Calu3 (cell line): ENCODE results near the gene ARTN. TPM values are rescaled to one million over a fixed set of nuclear protein-coding genes. Genes with fewer than 3 reads are reported as not detected.
A peak's percentile ranks its signal among the peaks of the same experiment; 100 is the strongest.

Source experiments
- BruUV-seq: library from RNA; stranded (reverse); fragments of 400-500 nt; replicated peaks from 2 replicates; lab custom pipeline; 2021; lab: Mats Ljungman, UMichigan
- CTCF ChIA-PET: fragments of 300-600 bp; sonication (Branson Sonifier 250); formaldehyde crosslinking; loops from one replicate; lab custom pipeline; 2022; ENCODE audit warnings: antibody characterized with exemption; lab: Charles Lee
- DNase-seq: peaks from one replicate; pipeline ENCODE4 v3.0.0; 2022
- H3K27ac Mint-ChIP-seq: one replicate; pipeline ENCODE4 v1.8.0; 2022; ENCODE audit warnings: mixed read lengths; ENCODE audit not compliant: unreplicated experiment
- H3K27me3 Mint-ChIP-seq: one replicate; pipeline ENCODE4 v1.8.0; 2022; ENCODE audit warnings: mixed read lengths; ENCODE audit not compliant: unreplicated experiment
- H3K36me3 Mint-ChIP-seq: one replicate; pipeline ENCODE4 v1.8.0; 2022; ENCODE audit warnings: mild to moderate bottlenecking, moderate library complexity, mixed read lengths; ENCODE audit not compliant: insufficient read depth, unreplicated experiment
- H3K4me1 Mint-ChIP-seq: one replicate; pipeline ENCODE4 v1.8.0; 2022; ENCODE audit warnings: mild to moderate bottlenecking, low read depth, mixed read lengths; ENCODE audit not compliant: unreplicated experiment
- H3K4me3 Mint-ChIP-seq: one replicate; pipeline ENCODE4 v1.8.0; 2022; ENCODE audit warnings: mild to moderate bottlenecking, low read depth, moderate library complexity, mixed read lengths; ENCODE audit not compliant: unreplicated experiment
- H3K9me3 Mint-ChIP-seq: one replicate; pipeline ENCODE4 v1.8.0; 2022; ENCODE audit warnings: low read depth, mixed read lengths; ENCODE audit not compliant: unreplicated experiment
- CTCF ChIP-seq: fragments of 200-600 bp; IDR thresholded peaks from one replicate; pipeline ENCODE4 v1.8.0; 2022; ENCODE audit warnings: antibody characterized with exemption; ENCODE audit not compliant: unreplicated experiment
- intact Hi-C: fragments of 100-400 bp; cut with micrococcal nuclease; formaldehyde crosslinking; loops from one replicate; pipeline ENCODE4 v1.10.0; 2022; ENCODE audit not compliant: unreplicated experiment
- total RNA-seq: library from RNA; stranded (reverse); gene quantifications from 2 replicates; pipeline ENCODE4 v1.2.3, GENCODE V29; 2022

ARTN gene
- total RNA-seq, 1 experiment from 2014 or later, result 1.4 TPM

DNA sequence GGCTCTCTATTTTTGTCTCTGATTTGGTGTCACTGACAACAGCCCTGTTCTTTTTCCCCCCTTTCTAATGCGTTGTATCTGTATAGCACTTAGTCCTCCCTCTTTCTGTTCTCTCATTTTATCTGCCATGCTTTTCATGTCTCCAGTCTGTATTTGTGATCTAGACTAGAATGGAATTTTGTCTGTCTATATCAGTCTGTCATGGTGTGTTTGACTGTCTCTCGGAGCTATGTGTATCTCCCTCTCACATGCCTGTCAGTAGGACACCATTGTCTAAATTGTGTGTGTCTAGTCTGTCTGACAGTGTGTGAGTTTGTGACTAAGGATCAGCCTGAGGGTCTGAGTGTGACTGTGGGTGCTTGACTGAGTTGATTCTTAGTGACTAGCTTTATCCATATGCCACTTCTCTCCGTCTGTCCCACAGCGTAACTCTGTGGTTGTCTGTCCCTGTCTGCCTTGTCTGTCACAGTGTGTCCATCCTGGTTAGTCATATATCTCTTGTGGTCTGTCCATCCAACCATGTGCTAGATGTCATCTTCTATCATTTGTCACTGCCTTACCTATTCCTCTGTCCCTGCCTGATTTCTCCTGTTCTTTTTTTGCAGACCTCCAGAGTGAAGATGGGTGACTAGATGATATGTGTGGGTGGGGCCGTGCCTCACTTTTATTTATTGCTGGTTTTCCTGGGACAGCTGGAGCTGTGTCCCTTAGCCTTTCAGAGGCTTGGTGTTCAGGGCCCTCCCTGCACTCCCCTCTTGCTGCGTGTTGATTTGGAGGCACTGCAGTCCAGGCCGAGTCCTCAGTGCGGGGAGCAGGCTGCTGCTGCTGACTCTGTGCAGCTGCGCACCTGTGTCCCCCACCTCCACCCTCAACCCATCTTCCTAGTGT lies 44.0 kb downstream of the ARTN start:
- TF ChIP-seq CTCF, result no peak
- Mint-ChIP-seq H3K9me3 (no peaks in the 10 kb centered on the region), H3K27ac (peak overlapping the region; percentile 2), H3K4me1 (peaks cover 61% of the 10 kb centered on the region), H3K27me3 (no peaks in the 10 kb centered on the region), H3K36me3 (peaks cover 73% of the 10 kb centered on the region), H3K4me3 (peak overlapping the region; percentile 71)
- intact Hi-C loops, result no loop called here
- no TSS peak for BruUV-seq
- no peak for DNase-seq
- CTCF ChIA-PET, result interaction anchor here (0.6 to 0.8 kb wide), 2 partner anchors 16 kb away, joined by 3 to 4 read pairs; no protein-coding TSS in a partner anchor

- Mint-ChIP-seq H3K36me3 (peaks cover 69% of the 10 kb centered on the region), H3K27ac (no peak overlapping the region), H3K4me1 (peaks cover 66% of the 10 kb centered on the region), H3K4me3 (peak overlapping the region; percentile 71), H3K27me3 (no peaks in the 10 kb centered on the region), H3K9me3 (no peaks in the 10 kb centered on the region)
- BruUV-seq, result no TSS peak
- DNase-seq, result no peak
- intact Hi-C loops, result no loop called here
- no peak for TF ChIP-seq CTCF
- CTCF ChIA-PET, result interaction anchor here (0.8 kb wide), 1 partner anchor 15 kb away, joined by 3 read pairs; no protein-coding TSS in a partner anchor
Measured at GRCh38 chr1:43978264-43978550, 44.6 kb downstream of the ARTN start.

DNA sequence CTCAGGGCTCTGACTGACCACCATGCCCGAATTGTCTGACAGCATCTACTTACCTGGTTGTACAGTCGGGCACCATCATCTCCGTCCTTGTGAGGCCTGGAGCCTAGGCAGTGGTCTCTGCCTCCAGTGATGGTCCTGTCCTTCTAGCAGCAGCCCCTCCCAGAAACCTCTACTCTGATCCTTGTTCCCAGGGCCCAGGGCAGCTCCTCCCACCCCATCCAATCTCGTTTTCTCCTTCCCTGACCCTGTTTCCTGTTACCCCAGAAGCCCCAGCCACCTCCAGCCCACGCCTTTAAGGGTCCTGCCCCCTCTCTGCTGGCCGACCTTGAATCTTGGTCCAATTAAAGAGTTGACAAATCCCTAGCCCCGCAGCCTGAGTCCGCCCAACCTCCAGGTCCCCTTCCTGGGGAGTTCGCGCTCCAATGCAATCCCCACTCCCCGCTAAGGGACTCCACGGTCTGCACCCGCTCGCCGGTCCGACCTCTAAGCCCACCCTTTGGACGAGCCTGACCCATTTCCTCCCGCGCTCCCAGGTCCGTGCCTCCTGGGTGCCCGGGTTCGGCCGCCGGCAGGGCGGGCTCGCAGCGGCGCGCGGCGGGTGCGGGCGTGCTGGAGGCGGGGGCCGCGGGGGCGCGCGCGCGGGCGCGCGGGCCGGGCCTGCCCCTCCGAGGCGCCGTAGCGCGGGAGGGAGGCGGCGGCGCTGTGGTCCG lies 45.1 kb downstream of the ARTN start, which contains the start of gene B4GALT2:
B4GALT2 (plus strand) TSS at position 660 of the 710 bp plus-strand sequence. CDS start 1,951 bp downstream, outside the sequence.
- intact Hi-C loops, result no loop called here
- no peaks in the 10 kb centered on the region for H3K27me3 Mint-ChIP-seq
- H3K9me3 Mint-ChIP-seq, result no peaks in the 10 kb centered on the region
- H3K27ac Mint-ChIP-seq, result peak within 1 kb of the TSS; percentile 60
- BruUV-seq, result no TSS peak
- peaks cover 66% of the 10 kb centered on the region for H3K36me3 Mint-ChIP-seq
- peak; percentile 60 for DNase-seq
- H3K4me1 Mint-ChIP-seq, result peaks cover 63% of the 10 kb centered on the region
- TF ChIP-seq CTCF, result no peak
- CTCF ChIA-PET, result no interaction called here
- peak within 1 kb of the TSS; percentile 76 for H3K4me3 Mint-ChIP-seq

GRCh38 chr1:43979261-43979527 lies 45.6 kb downstream of the ARTN start:
- Mint-ChIP-seq H3K4me1 (peaks cover 59% of the 10 kb centered on the region), H3K4me3 (peak overlapping the region; percentile 76), H3K27me3 (no peaks in the 10 kb centered on the region), H3K27ac (no peak overlapping the region), H3K9me3 (no peaks in the 10 kb centered on the region), H3K36me3 (peaks cover 61% of the 10 kb centered on the region)
- no TSS peak for BruUV-seq
- intact Hi-C loops, result no loop called here
- no peak for TF ChIP-seq CTCF
- no peak for DNase-seq
- CTCF ChIA-PET, result no interaction called here
